ENCODE results near the gene LPCAT1. TPM values are rescaled to one million over a fixed set of nuclear protein-coding genes. Genes with fewer than 3 reads are reported as not detected.

The LPCAT1 gene
- total and polyA plus RNA-seq, 2 donors (not counting 3 experiments of a cell fraction or from before 2014, with no cell fraction given): 28.9 to 57.2 TPM

- dilution Hi-C loops (cut with MboI; ENCODE audit: extremely low pct_ligation_motif_present, low sequenced_read_pairs): no loop called here
- ChIA-PET CTCF (no interaction called here), POLR2A (no interaction called here)
- Histone ChIP-seq H3K9ac (replicated peaks; ENCODE audit: extremely low read depth, insufficient read depth, low read length) (no peak overlapping the region), H3K4me3 (replicated peaks in 1 of 3; ENCODE audit: insufficient read depth in 1 of 3, low read depth in 1 of 3, low read length in 3 of 3) (no peak overlapping the region), H3K27me3 (ENCODE audit: control insufficient read depth in 2 of 2, insufficient read depth in 2 of 2, low read length in 2 of 2) (no peaks in the 10 kb centered on the region), H3K9me1 (replicated peaks; ENCODE audit: control insufficient read depth, extremely low read depth, insufficient read depth, low read length) (no peaks in the 10 kb centered on the region), H3K9me3 (replicated peaks; ENCODE audit: control insufficient read depth, insufficient read depth, low read length) (no peaks in the 10 kb centered on the region), H4K20me1 (replicated peaks; ENCODE audit: control insufficient read depth, extremely low read depth, insufficient read depth, low read length) (no peaks in the 10 kb centered on the region), H3K27ac (ENCODE audit: insufficient read depth, low read depth, low read length) (no peak overlapping the region), H3K36me3 (ENCODE audit: control insufficient read depth in 2 of 2, extremely low read depth in 1 of 2, insufficient read depth in 2 of 2, low read length in 2 of 2) (no peaks in the 10 kb centered on the region), H3K79me2 (ENCODE audit: control insufficient read depth, insufficient read depth, low read length) (no peaks in the 10 kb centered on the region), H2AFZ (ENCODE audit: low read depth, low read length) (no peak overlapping the region), H3K4me2 (ENCODE audit: insufficient read depth, low read length) (no peak overlapping the region), H3K4me1 (ENCODE audit: control insufficient read depth, extremely low read depth, insufficient read depth, low read length) (no peaks in the 10 kb centered on the region)
- BruUV-seq (replicated peaks): no TSS peak
- FAIRE-seq (no peak), DNase-seq (ENCODE audit: low read depth, low spot score) (no peak)
- TF ChIP-seq JUN (IDR thresholded peaks at IDR 0.05; ENCODE audit: borderline replicate concordance, insufficient read depth, insufficient read length, low read depth): no peak
- TF ChIP-seq GATA2 (IDR thresholded peaks at IDR 0.05; ENCODE audit: insufficient read depth, insufficient read length, low read depth, low read length): no peak
- TF ChIP-seq MAX (IDR thresholded peaks at IDR 0.05; ENCODE audit: insufficient read depth, insufficient read length): no peak
- TF ChIP-seq MYC (IDR thresholded peaks at IDR 0.05; ENCODE audit: low read depth, low read length): no peak
- TF ChIP-seq EZH2 (IDR thresholded peaks at IDR 0.05; ENCODE audit: borderline replicate concordance, low read depth, low read length, severe bottlenecking): no peak
- TF ChIP-seq, protein P1, sequence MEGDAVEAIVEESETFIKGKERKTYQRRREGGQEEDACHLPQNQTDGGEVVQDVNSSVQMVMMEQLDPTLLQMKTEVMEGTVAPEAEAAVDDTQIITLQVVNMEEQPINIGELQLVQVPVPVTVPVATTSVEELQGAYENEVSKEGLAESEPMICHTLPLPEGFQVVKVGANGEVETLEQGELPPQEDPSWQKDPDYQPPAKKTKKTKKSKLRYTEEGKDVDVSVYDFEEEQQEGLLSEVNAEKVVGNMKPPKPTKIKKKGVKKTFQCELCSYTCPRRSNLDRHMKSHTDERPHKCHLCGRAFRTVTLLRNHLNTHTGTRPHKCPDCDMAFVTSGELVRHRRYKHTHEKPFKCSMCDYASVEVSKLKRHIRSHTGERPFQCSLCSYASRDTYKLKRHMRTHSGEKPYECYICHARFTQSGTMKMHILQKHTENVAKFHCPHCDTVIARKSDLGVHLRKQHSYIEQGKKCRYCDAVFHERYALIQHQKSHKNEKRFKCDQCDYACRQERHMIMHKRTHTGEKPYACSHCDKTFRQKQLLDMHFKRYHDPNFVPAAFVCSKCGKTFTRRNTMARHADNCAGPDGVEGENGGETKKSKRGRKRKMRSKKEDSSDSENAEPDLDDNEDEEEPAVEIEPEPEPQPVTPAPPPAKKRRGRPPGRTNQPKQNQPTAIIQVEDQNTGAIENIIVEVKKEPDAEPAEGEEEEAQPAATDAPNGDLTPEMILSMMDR (IDR thresholded peaks at IDR 0.05; ENCODE audit: extremely low read depth in 1 of 2, insufficient read depth in 1 of 2, low read depth in 1 of 2, low read length in 2 of 2): no peak
- TF ChIP-seq FOS (IDR thresholded peaks at IDR 0.05; ENCODE audit: borderline replicate concordance, insufficient read depth, low read length): no peak
- no peak for TF ChIP-seq POLR2A (IDR thresholded peaks at IDR 0.05; ENCODE audit: low read depth, low read length)
- no peak for TF ChIP-seq POLR2AphosphoS5 (IDR thresholded peaks at IDR 0.05; ENCODE audit: insufficient read depth, low read depth, low read length)
- intact Hi-C loops (cut with micrococcal nuclease): no loop called here
Measured at GRCh38 chr5:1416856-1417469, 106.8 kb downstream of the LPCAT1 start.
